ENCODE data around the gene RAD17. TPM values are rescaled to one million over a fixed set of nuclear protein-coding genes. Genes with fewer than 3 reads are reported as not detected.

RAD17 gene
- total and polyA plus RNA-seq, 2 experiments from 2014 or later: 29.0 to 38.8 TPM

- Mint-ChIP-seq H3K4me3 (no peak overlapping the region), H3K9me3 (no peaks in the 10 kb centered on the region), H3K36me3 (ENCODE audit: low read depth) (peaks cover 36% of the 10 kb centered on the region), H3K4me1 (no peaks in the 10 kb centered on the region), H3K27me3 (ENCODE audit: insufficient read depth, low read depth, poor library complexity) (peaks cover 2% of the 10 kb centered on the region), H3K27ac (no peak overlapping the region)
- Histone ChIP-seq H4K20me1 (replicated peaks; ENCODE audit: insufficient read depth) (no peaks in the 10 kb centered on the region; the same call in 1 of the 2 replicates), H3F3A (replicated peaks; ENCODE audit: low read depth) (no peaks in the 10 kb centered on the region), H3K36me3 (ENCODE audit: insufficient read depth) (0 out of 2 replicates have a peak, but pooled peaks cover 8% of the 10 kb centered on the region), H3K27me3 (ENCODE audit: insufficient read depth) (no peaks in the 10 kb centered on the region), H3K27ac (ENCODE audit: low read depth) (no peak overlapping the region), H3K9me2 (ENCODE audit: insufficient read depth) (no peaks in the 10 kb centered on the region), H3K79me2 (replicated peaks; ENCODE audit: insufficient read depth) (no peaks in the 10 kb centered on the region), H3K4me3 (no peak overlapping the region), H2AFZ (no peak overlapping the region), H3K4me2 (no peak overlapping the region), H3K4me1 (ENCODE audit: insufficient read depth) (no peaks in the 10 kb centered on the region)
- no peak for TF ChIP-seq ZNF331 (CRISPR knock-in tag; IDR thresholded peaks at IDR 0.05; ENCODE audit: low read depth)
- no peak for TF ChIP-seq ZNF114 (CRISPR knock-in tag; IDR thresholded peaks at IDR 0.05)
- no peak for DNase-seq (ENCODE audit: low spot score)
- ATAC-seq: no peak
Observed at GRCh38 chr5:69431424-69432303, 62.0 kb downstream of the RAD17 start.

GRCh38 chr5:69432412-69433206 lies 63.0 kb downstream of the RAD17 start:
- H3K36me3 Mint-ChIP-seq (ENCODE audit: low read depth): peaks cover 40% of the 10 kb centered on the region
- Histone ChIP-seq H3K27me3 (ENCODE audit: insufficient read depth) (no peaks in the 10 kb centered on the region), H3K27ac (ENCODE audit: low read depth) (no peak overlapping the region), H3K4me1 (ENCODE audit: insufficient read depth) (no peaks in the 10 kb centered on the region), H3F3A (replicated peaks; ENCODE audit: low read depth) (no peaks in the 10 kb centered on the region), H2AFZ (no peak overlapping the region), H4K20me1 (replicated peaks; ENCODE audit: insufficient read depth) (no peaks in the 10 kb centered on the region; the same call in 1 of the 2 replicates), H3K4me3 (no peak overlapping the region), H3K4me2 (no peak overlapping the region), H3K9me2 (ENCODE audit: insufficient read depth) (no peaks in the 10 kb centered on the region), H3K79me2 (replicated peaks; ENCODE audit: insufficient read depth) (no peaks in the 10 kb centered on the region), H3K36me3 (ENCODE audit: insufficient read depth) (0 out of 2 replicates have a peak, but pooled peaks cover 8% of the 10 kb centered on the region)
- DNase-seq (ENCODE audit: low spot score): no peak
- no peak for ATAC-seq
- H3K27ac Mint-ChIP-seq: peak overlapping the region; percentile 20; the same call in 1 of the 2 replicates
- H3K27me3 Mint-ChIP-seq (ENCODE audit: insufficient read depth, low read depth, poor library complexity): peaks cover 2% of the 10 kb centered on the region
- no peak overlapping the region for H3K4me3 Mint-ChIP-seq
- H3K9me3 Mint-ChIP-seq: no peaks in the 10 kb centered on the region
- no peaks in the 10 kb centered on the region for H3K4me1 Mint-ChIP-seq
- TF ChIP-seq EZH2 (IDR thresholded peaks at IDR 0.05; ENCODE audit: low read depth, unreplicated experiment) (no peak), JUNB (IDR thresholded peaks at IDR 0.05; ENCODE audit: unreplicated experiment) (no peak), POLR2AphosphoS5 (IDR thresholded peaks at IDR 0.05; ENCODE audit: low read depth) (no peak), ETS1 (IDR thresholded peaks at IDR 0.05) (no peak), ZNF462 (CRISPR knock-in tag; IDR thresholded peaks at IDR 0.05) (no peak), ZNF114 (CRISPR knock-in tag; IDR thresholded peaks at IDR 0.05) (no peak), CTCF (conservative IDR thresholded peaks at IDR 0.05; ENCODE audit: low read depth in 2 of 2) (no peak)
